ENCODE measurements around the gene PASK. TPM values are rescaled to one million over a fixed set of nuclear protein-coding genes. Genes with fewer than 3 reads are reported as not detected.

The PASK gene
- total RNA-seq, 1 donor from 2014 or later: 64.2 TPM

DNA sequence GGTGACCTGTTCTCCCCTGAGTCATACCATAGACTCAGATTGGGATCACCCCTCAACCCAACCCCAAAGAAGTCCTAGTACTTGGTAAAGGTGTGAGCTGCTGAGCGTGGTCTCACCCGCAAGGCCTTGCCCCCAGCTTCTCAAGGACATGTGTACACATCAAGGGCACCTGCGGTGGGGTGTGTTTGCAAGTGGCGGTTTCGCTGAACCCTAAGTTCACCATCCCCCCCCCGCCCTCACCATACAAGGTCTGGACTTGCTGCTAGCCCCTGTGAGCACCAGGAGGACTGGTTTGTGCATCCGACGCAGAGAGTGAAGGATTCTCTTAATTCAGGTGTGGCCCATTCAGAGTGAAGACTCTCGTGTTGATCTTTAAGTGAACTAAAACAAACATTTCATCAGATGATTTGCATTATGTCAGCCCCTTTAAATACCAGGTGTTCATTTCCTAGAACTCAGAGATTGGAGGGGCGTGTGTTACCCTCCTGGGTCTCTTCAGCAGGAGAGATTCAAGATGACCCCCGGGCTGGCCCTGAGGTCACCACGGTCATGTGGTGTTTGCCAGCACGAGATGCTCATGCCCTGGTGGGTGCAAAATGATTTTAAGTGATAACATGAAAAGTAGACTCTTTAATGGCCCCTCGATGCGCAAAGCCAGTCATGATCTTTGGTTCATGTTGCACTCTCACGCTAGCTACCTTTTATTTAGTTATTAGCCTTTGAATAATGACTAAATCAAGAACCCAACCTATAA is 75.0 kb downstream of the PASK start:
- H3K27ac Mint-ChIP-seq (ENCODE audit: unreplicated experiment): no peak overlapping the region
- TF ChIP-seq, protein P1, sequence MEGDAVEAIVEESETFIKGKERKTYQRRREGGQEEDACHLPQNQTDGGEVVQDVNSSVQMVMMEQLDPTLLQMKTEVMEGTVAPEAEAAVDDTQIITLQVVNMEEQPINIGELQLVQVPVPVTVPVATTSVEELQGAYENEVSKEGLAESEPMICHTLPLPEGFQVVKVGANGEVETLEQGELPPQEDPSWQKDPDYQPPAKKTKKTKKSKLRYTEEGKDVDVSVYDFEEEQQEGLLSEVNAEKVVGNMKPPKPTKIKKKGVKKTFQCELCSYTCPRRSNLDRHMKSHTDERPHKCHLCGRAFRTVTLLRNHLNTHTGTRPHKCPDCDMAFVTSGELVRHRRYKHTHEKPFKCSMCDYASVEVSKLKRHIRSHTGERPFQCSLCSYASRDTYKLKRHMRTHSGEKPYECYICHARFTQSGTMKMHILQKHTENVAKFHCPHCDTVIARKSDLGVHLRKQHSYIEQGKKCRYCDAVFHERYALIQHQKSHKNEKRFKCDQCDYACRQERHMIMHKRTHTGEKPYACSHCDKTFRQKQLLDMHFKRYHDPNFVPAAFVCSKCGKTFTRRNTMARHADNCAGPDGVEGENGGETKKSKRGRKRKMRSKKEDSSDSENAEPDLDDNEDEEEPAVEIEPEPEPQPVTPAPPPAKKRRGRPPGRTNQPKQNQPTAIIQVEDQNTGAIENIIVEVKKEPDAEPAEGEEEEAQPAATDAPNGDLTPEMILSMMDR (conservative IDR thresholded peaks at IDR 0.05): no peak
- H3K4me3 Mint-ChIP-seq: no peak overlapping the region
- H3K9me3 Mint-ChIP-seq: no peaks in the 10 kb centered on the region
- no peaks in the 10 kb centered on the region for H3K4me1 Mint-ChIP-seq
- H3K36me3 Mint-ChIP-seq (ENCODE audit: low read depth): no peaks in the 10 kb centered on the region
- no peak for DNase-seq (ENCODE audit: low read depth, low spot score)
- H3K27me3 Mint-ChIP-seq (ENCODE audit: low read depth): no peaks in the 10 kb centered on the region

DNA sequence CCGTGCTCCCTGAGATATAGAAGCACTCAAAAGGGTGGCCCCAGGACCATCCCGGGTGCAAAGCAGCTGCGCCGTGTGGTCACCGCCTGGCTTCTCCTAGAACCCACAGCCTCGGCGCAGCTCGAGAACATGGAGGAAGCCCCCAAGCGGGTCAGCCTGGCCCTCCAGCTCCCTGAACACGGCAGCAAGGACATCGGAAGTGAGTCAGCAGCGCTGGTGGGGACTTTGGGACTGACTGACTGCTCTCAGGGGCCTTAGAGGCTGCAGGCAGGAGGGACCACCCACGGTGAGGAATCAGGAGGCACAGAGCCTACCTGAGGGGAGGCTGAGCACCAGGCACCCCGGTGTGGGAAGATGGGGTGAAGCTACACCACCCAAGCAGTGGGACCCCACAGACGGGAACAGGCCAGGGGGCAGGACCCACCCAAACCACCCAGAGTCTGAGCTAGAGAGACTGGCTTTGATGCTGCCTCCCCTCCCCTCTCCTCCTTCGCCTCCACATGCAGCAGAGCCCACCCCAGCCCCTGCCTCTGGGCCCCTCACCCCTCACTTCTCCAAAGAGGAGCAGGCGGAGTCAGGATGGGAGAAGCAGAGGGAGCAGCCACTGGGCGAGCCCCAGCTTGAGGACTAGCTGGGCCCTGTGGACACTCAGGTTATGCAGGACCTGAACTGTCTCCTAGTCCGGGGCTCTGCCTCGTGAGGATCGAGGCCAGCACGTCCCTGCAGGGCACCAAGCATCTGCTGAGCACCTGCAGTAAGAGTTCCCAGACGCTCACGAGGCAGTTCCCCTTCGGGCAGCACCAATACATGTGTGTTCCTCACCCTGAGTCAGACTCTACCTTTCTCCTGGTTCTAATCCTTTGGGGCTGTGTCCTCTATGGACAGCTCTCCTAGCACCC is 75.9 kb downstream of the PASK start:
- TF ChIP-seq, protein P1 (conservative IDR thresholded peaks at IDR 0.05): no peak
- no peaks in the 10 kb centered on the region for H3K9me3 Mint-ChIP-seq
- no peak overlapping the region for H3K27ac Mint-ChIP-seq (ENCODE audit: unreplicated experiment)
- H3K4me1 Mint-ChIP-seq: no peaks in the 10 kb centered on the region
- H3K36me3 Mint-ChIP-seq (ENCODE audit: low read depth): no peaks in the 10 kb centered on the region
- no peaks in the 10 kb centered on the region for H3K27me3 Mint-ChIP-seq (ENCODE audit: low read depth)
- no peak overlapping the region for H3K4me3 Mint-ChIP-seq
- no peak for DNase-seq (ENCODE audit: low read depth, low spot score)

DNA sequence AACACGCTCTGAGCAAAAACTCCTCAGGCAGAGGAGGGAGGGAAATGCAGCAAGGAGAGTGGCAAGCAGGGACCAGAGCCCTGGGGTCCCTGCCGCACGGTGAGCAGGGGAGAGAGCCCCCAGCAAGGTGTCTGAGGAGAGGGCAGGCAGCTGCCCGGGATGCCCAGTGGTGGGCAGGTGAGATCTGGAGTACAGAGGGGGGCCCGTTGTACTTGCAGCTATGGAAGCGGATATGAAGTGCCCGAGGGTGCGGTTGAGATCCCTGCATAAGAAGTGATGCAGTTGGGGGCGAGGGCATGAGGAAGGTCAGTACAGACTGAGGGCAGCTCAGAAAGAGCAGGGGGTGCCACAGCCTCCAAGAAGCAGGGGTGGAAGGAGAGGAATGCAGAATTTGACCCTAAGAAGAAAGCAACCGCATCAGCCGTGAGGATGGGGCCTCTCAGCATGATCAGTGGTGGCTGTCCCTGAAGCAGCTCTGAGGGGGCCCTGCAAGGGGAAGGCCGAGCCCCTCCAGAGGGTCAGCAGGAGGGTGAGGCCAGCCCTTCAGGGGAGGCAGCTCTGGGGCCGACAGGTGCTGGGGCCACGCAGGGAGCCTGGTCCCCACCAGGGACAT is 76.6 kb downstream of the PASK start:
- H3K4me1 Mint-ChIP-seq: no peaks in the 10 kb centered on the region
- H3K4me3 Mint-ChIP-seq: no peak overlapping the region
- no peaks in the 10 kb centered on the region for H3K9me3 Mint-ChIP-seq
- no peaks in the 10 kb centered on the region for H3K27me3 Mint-ChIP-seq (ENCODE audit: low read depth)
- no peaks in the 10 kb centered on the region for H3K36me3 Mint-ChIP-seq (ENCODE audit: low read depth)
- TF ChIP-seq, protein P1 (conservative IDR thresholded peaks at IDR 0.05): no peak
- no peak for DNase-seq (ENCODE audit: low read depth, low spot score)
- H3K27ac Mint-ChIP-seq (ENCODE audit: unreplicated experiment): no peak overlapping the region

DNA sequence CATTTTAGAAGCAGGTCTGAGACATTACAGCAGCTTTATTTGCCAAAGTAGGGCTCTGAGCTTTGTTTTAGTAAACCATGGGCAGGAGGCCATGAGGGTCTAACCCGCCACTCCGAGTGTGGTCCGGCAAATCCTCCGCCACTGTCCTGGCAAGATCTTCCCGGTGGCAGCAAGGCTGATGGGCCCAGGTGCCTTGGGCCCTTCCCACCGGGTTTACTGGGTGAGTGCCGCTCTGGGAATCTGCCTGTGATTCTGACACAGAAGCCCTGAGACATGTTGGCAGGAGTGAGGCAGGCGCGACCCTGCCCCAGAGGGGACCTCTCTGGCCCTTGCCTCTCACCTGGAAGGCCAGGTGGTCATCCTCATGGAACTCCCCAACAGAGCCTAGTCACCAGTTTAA is 77.1 kb downstream of the PASK start:
- H3K36me3 Mint-ChIP-seq (ENCODE audit: low read depth): no peaks in the 10 kb centered on the region
- no peak overlapping the region for H3K27ac Mint-ChIP-seq (ENCODE audit: unreplicated experiment)
- no peaks in the 10 kb centered on the region for H3K27me3 Mint-ChIP-seq (ENCODE audit: low read depth)
- H3K9me3 Mint-ChIP-seq: no peaks in the 10 kb centered on the region
- DNase-seq (ENCODE audit: low read depth, low spot score): no peak
- no peaks in the 10 kb centered on the region for H3K4me1 Mint-ChIP-seq
- TF ChIP-seq, protein P1 (conservative IDR thresholded peaks at IDR 0.05): no peak
- H3K4me3 Mint-ChIP-seq: no peak overlapping the region

DNA sequence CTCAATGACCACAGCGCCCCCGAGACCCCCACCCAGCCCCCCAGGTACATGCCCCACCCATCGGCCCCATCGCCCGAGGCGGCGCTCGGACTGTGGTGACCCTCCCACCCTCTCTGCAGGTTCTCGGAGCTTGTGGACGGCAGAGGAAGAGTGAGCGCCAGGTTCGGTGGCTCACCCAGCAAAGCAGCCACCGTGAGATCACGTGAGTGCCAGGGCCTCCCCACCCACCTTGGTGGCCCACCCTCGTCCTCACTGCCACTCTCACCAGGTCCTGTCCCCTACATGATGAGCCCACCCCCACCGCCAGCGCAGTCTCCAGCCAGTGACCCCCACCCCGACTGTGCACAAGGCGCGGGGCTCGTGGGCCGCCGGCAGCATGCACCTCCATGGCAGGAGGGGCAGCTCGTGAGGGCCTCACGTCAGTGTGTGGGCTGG is 77.6 kb downstream of the PASK start:
- Mint-ChIP-seq H3K27me3 (ENCODE audit: low read depth) (no peaks in the 10 kb centered on the region), H3K27ac (ENCODE audit: unreplicated experiment) (no peak overlapping the region), H3K36me3 (ENCODE audit: low read depth) (no peaks in the 10 kb centered on the region), H3K9me3 (no peaks in the 10 kb centered on the region), H3K4me3 (no peak overlapping the region), H3K4me1 (no peaks in the 10 kb centered on the region)
- TF ChIP-seq, protein P1 (conservative IDR thresholded peaks at IDR 0.05): no peak
- DNase-seq (ENCODE audit: low read depth, low spot score): no peak
